CD8-positive, alpha-beta memory T cell (primary cell): ENCODE data around the gene ARFIP1. TPM values are rescaled to one million over a fixed set of nuclear protein-coding genes. Genes with fewer than 3 reads are reported as not detected.

Experiments used
- CTCF ChIA-PET: fragments of 350-600 bp; sonication (Branson Sonifier 250); formaldehyde crosslinking; loops from one replicate; lab custom pipeline; 2021; ENCODE audit warnings: antibody characterized with exemption; lab: Charles Lee
- POLR2A ChIA-PET: fragments of 350-600 bp; sonication (Branson Sonifier 250); formaldehyde crosslinking; loops from one replicate; lab custom pipeline; 2021; ENCODE audit warnings: antibody characterized with exemption; lab: Charles Lee
- DNase-seq, 5 donors: peaks; one replicate each; pipeline versions ENCODE4 v3.0.0 to v3.0.0-alpha.2; 2020 to 2022; ENCODE audit warnings: mixed read lengths in 1 of 5
- H3K27ac ChIP-seq: one replicate; pipeline ENCODE4 v1.7.0; 2013; ENCODE audit warnings: low read depth, mild to moderate bottlenecking, low read length, moderate library complexity
- H3K27me3 ChIP-seq: 2 replicates; pipeline ENCODE4 v1.7.0; 2013; ENCODE audit warnings: low read length, mild to moderate bottlenecking; ENCODE audit not compliant: insufficient read depth, poor library complexity, severe bottlenecking
- H3K36me3 ChIP-seq: 2 replicates; pipeline ENCODE4 v1.7.0; 2013; ENCODE audit warnings: mild to moderate bottlenecking, low read length, moderate library complexity; ENCODE audit not compliant: insufficient read depth
- H3K4me1 ChIP-seq: 2 replicates; pipeline ENCODE4 v1.7.0; 2013; ENCODE audit warnings: mild to moderate bottlenecking, low read length, moderate library complexity; ENCODE audit not compliant: insufficient read depth
- H3K4me3 ChIP-seq: 2 replicates; pipeline ENCODE4 v1.7.0; 2013; ENCODE audit warnings: mild to moderate bottlenecking, low read length
- H3K9me3 ChIP-seq: 2 replicates; pipeline ENCODE4 v1.7.0; 2013; ENCODE audit warnings: mild to moderate bottlenecking, low read length
- H3K27ac Mint-ChIP-seq, 8 donors: one replicate each; pipeline ENCODE4 v1.8.0; 2020 to 2021; ENCODE audit warnings: mixed read lengths in 8 of 8, mild to moderate bottlenecking in 6 of 8, inconsistent platforms in 3 of 8, moderate library complexity in 3 of 8
- H3K27me3 Mint-ChIP-seq, 2 donors: one replicate each; pipeline ENCODE4 v1.8.0; 2020 to 2021; ENCODE audit warnings: mixed read lengths in 2 of 2, mild to moderate bottlenecking in 1 of 2, moderate library complexity in 1 of 2
- H3K36me3 Mint-ChIP-seq, 3 donors: one replicate each; pipeline ENCODE4 v1.8.0; 2020 to 2021; ENCODE audit warnings: mixed read lengths in 3 of 3, inconsistent platforms in 1 of 3, mild to moderate bottlenecking in 1 of 3
- H3K4me1 Mint-ChIP-seq, 3 donors: one replicate each; pipeline ENCODE4 v1.8.0; 2020 to 2021; ENCODE audit warnings: mixed read lengths in 3 of 3, inconsistent platforms in 1 of 3, mild to moderate bottlenecking in 1 of 3
- H3K4me3 Mint-ChIP-seq, 7 donors: one replicate each; pipeline ENCODE4 v1.8.0; 2020 to 2021; ENCODE audit warnings: mixed read lengths in 7 of 7, mild to moderate bottlenecking in 6 of 7, moderate library complexity in 4 of 7, inconsistent platforms in 2 of 7
- H3K9me3 Mint-ChIP-seq, 5 donors: one replicate each; pipeline ENCODE4 v1.8.0; 2020 to 2022; ENCODE audit warnings: mixed read lengths in 5 of 5, mild to moderate bottlenecking in 3 of 5, moderate library complexity in 2 of 5, inconsistent platforms in 1 of 5
- polyA plus RNA-seq: library from polyadenylated mRNA; unstranded; fragments of 300-500 nt; fragmentation: Illumina TruSeq; gene quantifications from one replicate; pipeline ENCODE4 v1.2.3, GENCODE V29; 2021
- total RNA-seq, 2 experiments: library from RNA; stranded (reverse); gene quantifications; one replicate each; pipeline ENCODE4 v1.2.3, GENCODE V29; 2021

Gene ARFIP1
- total and polyA plus RNA-seq, 3 experiments from 2014 or later: 13.1 to 15.3 (median 14.0) TPM

DNA sequence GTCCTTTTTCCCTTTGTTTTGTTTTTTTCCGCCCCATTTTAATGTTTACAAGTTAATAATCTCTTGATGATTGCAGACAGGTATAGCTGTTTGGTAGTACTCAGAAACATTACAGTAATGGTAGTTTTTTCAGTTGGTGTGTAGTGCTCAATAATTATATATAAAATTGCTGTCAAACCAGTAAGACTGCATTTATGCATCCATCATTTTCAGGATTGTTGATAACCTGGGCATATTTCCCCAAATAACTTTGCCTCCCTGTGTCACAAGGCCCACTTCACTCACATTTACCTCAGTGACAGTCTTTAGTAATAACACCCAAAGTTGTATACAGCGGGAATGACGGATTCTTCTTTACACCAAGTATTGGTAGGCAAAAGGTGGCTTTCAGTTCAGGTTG, 16.1 kb downstream of the ARFIP1 start:
- H3K9me3 Mint-ChIP-seq: no peaks in the 10 kb centered on the region
- ChIA-PET POLR2A (no interaction called here), CTCF (no interaction called here)
- H3K27me3 ChIP-seq: no peaks in the 10 kb centered on the region
- H3K4me1 Mint-ChIP-seq: peaks cover 10 to 24% (median 19%) of the 10 kb centered on the region in 3 donors
- H3K27me3 Mint-ChIP-seq: no peaks in the 10 kb centered on the region
- no peak overlapping the region for H3K4me3 ChIP-seq
- DNase-seq: no peak
- peak overlapping the region in 1 of 8 donors; percentile 75 for H3K27ac Mint-ChIP-seq
- H3K36me3 Mint-ChIP-seq: peaks cover 0 to 2% (median 0%) of the 10 kb centered on the region in 3 donors
- no peaks in the 10 kb centered on the region for H3K36me3 ChIP-seq
- H3K4me1 ChIP-seq: no peaks in the 10 kb centered on the region
- no peak overlapping the region for H3K27ac ChIP-seq
- H3K4me3 Mint-ChIP-seq: no peak overlapping the region
- H3K9me3 ChIP-seq: no peaks in the 10 kb centered on the region

DNA sequence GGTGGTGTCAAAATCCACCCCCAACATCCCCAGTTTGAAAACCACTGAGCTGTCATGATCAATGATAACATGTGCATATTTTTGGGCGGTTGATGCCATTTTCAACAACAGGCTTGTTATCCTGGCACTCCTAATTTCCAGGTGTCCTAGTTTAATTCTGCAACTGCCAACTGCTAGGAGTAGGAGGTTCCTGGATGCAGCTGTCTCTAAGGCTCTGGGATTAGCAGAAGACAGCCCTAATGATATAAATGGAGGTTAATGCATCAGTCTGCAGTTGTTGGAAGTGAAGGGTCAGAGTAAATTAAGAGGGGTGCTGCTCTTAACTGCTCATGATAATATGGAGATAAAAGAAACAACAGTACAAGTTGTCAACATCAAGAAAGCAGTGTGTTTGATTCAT, 23.8 kb downstream of the ARFIP1 start:
- no peak for DNase-seq
- Histone ChIP-seq H3K27ac (no peak overlapping the region), H3K36me3 (no peaks in the 10 kb centered on the region), H3K4me3 (no peak overlapping the region), H3K9me3 (no peaks in the 10 kb centered on the region), H3K4me1 (no peaks in the 10 kb centered on the region), H3K27me3 (no peaks in the 10 kb centered on the region)
- Mint-ChIP-seq H3K4me3 (no peak overlapping the region), H3K9me3 (no peaks in the 10 kb centered on the region), H3K36me3 (peaks cover 0 to 4% (median 3%) of the 10 kb centered on the region in 3 donors), H3K4me1 (peaks cover 14 to 44% (median 30%) of the 10 kb centered on the region in 3 donors), H3K27me3 (no peaks in the 10 kb centered on the region), H3K27ac (no peak overlapping the region)
- ChIA-PET POLR2A (no interaction called here), CTCF (no interaction called here)

GRCh38 chr4:152805071-152805650, 25.4 kb downstream of the ARFIP1 start:
- no peaks in the 10 kb centered on the region for H3K9me3 ChIP-seq
- peaks cover 1 to 4% (median 3%) of the 10 kb centered on the region in 3 donors for H3K36me3 Mint-ChIP-seq
- DNase-seq: no peak
- peaks cover 14 to 42% (median 32%) of the 10 kb centered on the region in 3 donors for H3K4me1 Mint-ChIP-seq
- POLR2A ChIA-PET: no interaction called here
- no peaks in the 10 kb centered on the region for H3K36me3 ChIP-seq
- H3K9me3 Mint-ChIP-seq: no peaks in the 10 kb centered on the region
- CTCF ChIA-PET: interaction anchor here (1.0 kb wide), 1 partner anchor 305 kb away, joined by 3 read pairs; no protein-coding TSS in a partner anchor
- no peak overlapping the region for H3K27ac ChIP-seq
- H3K27me3 ChIP-seq: no peaks in the 10 kb centered on the region
- no peak overlapping the region for H3K4me3 ChIP-seq
- no peaks in the 10 kb centered on the region for H3K4me1 ChIP-seq
- H3K4me3 Mint-ChIP-seq: no peak overlapping the region
- H3K27ac Mint-ChIP-seq: peak overlapping the region in 3 of 8 donors; percentile 18 to 38 (median 32)
- no peaks in the 10 kb centered on the region for H3K27me3 Mint-ChIP-seq

GRCh38 chr4:152805818-152806217, 26.1 kb downstream of the ARFIP1 start:
- Histone ChIP-seq H3K36me3 (no peaks in the 10 kb centered on the region), H3K9me3 (no peaks in the 10 kb centered on the region), H3K4me3 (no peak overlapping the region), H3K4me1 (no peaks in the 10 kb centered on the region), H3K27ac (no peak overlapping the region), H3K27me3 (no peaks in the 10 kb centered on the region)
- Mint-ChIP-seq H3K4me1 (peaks cover 14 to 42% (median 30%) of the 10 kb centered on the region in 3 donors), H3K4me3 (no peak overlapping the region), H3K27me3 (no peaks in the 10 kb centered on the region), H3K9me3 (no peaks in the 10 kb centered on the region), H3K27ac (peak overlapping the region in 2 of 8 donors; percentile 12 to 71), H3K36me3 (peaks cover 3 to 8% (median 4%) of the 10 kb centered on the region in 3 donors)
- CTCF ChIA-PET: no interaction called here
- no peak for DNase-seq
- POLR2A ChIA-PET: no interaction called here

- Histone ChIP-seq H3K27me3 (no peaks in the 10 kb centered on the region), H3K4me3 (no peak overlapping the region), H3K4me1 (no peaks in the 10 kb centered on the region), H3K27ac (no peak overlapping the region), H3K9me3 (no peaks in the 10 kb centered on the region), H3K36me3 (no peaks in the 10 kb centered on the region)
- no peaks in the 10 kb centered on the region for H3K27me3 Mint-ChIP-seq
- H3K4me1 Mint-ChIP-seq: peaks cover 14 to 36% (median 25%) of the 10 kb centered on the region in 3 donors
- peaks cover 3 to 12% (median 7%) of the 10 kb centered on the region in 3 donors for H3K36me3 Mint-ChIP-seq
- peaks cover 0 to 4% (median 0%) of the 10 kb centered on the region in 5 donors for H3K9me3 Mint-ChIP-seq
- no peak for DNase-seq
- POLR2A ChIA-PET: no interaction called here
- peak overlapping the region in 1 of 8 donors; percentile 12 for H3K27ac Mint-ChIP-seq
- CTCF ChIA-PET: interaction anchor here (0.7 kb wide), 1 partner anchor 41 kb away, joined by 4 read pairs; no protein-coding TSS in a partner anchor
- no peak overlapping the region for H3K4me3 Mint-ChIP-seq
Observed at GRCh38 chr4:152806501-152807125, 26.9 kb downstream of the ARFIP1 start.

DNA sequence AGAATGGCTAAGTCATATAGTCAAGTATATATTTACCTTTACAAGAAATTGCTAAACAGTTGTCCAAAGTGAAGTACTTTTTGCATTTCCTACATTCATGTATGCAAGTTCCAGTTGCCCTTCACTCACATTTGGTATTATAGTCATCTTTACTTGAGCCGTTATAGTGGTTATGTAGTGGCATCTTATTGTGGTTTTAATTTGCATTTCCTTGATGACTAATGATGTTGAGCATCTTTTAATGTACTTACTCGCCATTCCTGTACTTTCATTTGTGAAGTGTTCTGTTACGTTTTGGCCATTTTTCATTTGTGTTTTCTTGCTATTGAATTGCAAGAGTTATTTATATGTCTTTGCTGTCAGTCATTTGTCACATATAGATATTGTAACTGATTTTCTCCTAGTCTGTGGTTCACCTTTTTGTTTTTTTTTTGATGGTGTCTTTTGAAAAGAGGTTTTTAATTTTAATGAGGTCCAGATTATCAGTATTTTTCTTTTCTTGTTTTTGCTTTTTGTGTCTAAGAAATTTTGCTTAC, 27.6 kb downstream of the ARFIP1 start:
- H3K4me3 Mint-ChIP-seq: peak overlapping the region in 5 of 7 donors; percentile 34 to 58 (median 47)
- no peak overlapping the region for H3K27ac ChIP-seq
- peak overlapping the region in 7 of 8 donors; percentile 1 to 80 (median 43) for H3K27ac Mint-ChIP-seq
- peaks cover 14 to 35% (median 25%) of the 10 kb centered on the region in 3 donors for H3K4me1 Mint-ChIP-seq
- POLR2A ChIA-PET: no interaction called here
- CTCF ChIA-PET: interaction anchor here (0.7 kb wide), 1 partner anchor 40 kb away, joined by 4 read pairs; no protein-coding TSS in a partner anchor
- peaks cover 0 to 4% (median 0%) of the 10 kb centered on the region in 5 donors for H3K9me3 Mint-ChIP-seq
- H3K27me3 ChIP-seq: no peaks in the 10 kb centered on the region
- DNase-seq: no peak
- H3K36me3 ChIP-seq: no peaks in the 10 kb centered on the region
- no peaks in the 10 kb centered on the region for H3K27me3 Mint-ChIP-seq
- H3K9me3 ChIP-seq: no peaks in the 10 kb centered on the region
- no peaks in the 10 kb centered on the region for H3K4me1 ChIP-seq
- no peak overlapping the region for H3K4me3 ChIP-seq
- H3K36me3 Mint-ChIP-seq: peaks cover 7 to 20% (median 8%) of the 10 kb centered on the region in 3 donors

GRCh38 chr4:152808670-152809069, 28.9 kb downstream of the ARFIP1 start:
- Mint-ChIP-seq H3K36me3 (peaks cover 15 to 33% (median 15%) of the 10 kb centered on the region in 3 donors), H3K9me3 (peaks cover 0 to 11% (median 4%) of the 10 kb centered on the region in 5 donors), H3K4me3 (no peak overlapping the region), H3K4me1 (peaks cover 12 to 31% (median 25%) of the 10 kb centered on the region in 3 donors), H3K27me3 (peaks cover 0 to 2% of the 10 kb centered on the region in 2 donors), H3K27ac (no peak overlapping the region)
- no peak for DNase-seq
- H3K4me3 ChIP-seq: no peak overlapping the region
- POLR2A ChIA-PET: interaction anchor here (0.6 kb wide), 1 partner anchor 30 kb away, joined by 3 read pairs; no protein-coding TSS in a partner anchor
- H3K27ac ChIP-seq: no peak overlapping the region
- no peaks in the 10 kb centered on the region for H3K36me3 ChIP-seq
- CTCF ChIA-PET: no interaction called here
- H3K27me3 ChIP-seq: no peaks in the 10 kb centered on the region
- no peaks in the 10 kb centered on the region for H3K4me1 ChIP-seq
- no peaks in the 10 kb centered on the region for H3K9me3 ChIP-seq
